CD14-positive monocyte (primary cell): ENCODE results near the gene CALR3. TPM values are rescaled to one million over a fixed set of nuclear protein-coding genes. Genes with fewer than 3 reads are reported as not detected.

ENCODE experiments used
- DNase-seq, 3 donors: peaks; one replicate each; pipeline ENCODE4 v3.0.0-alpha.2; 2011 to 2022
- H2AFZ ChIP-seq: 2 replicates; pipeline ENCODE4 v1.6.0; 2012; ENCODE audit warnings: mild to moderate bottlenecking, low read depth, low read length, inconsistent platforms; ENCODE audit not compliant: insufficient read depth, poor library complexity, severe bottlenecking
- H3K27ac ChIP-seq, 2 donors: 1 replicate in 1 of 2; 2 replicates in 1 of 2; pipeline ENCODE4 v1.5.1; 2012 to 2013; ENCODE audit warnings: low read length in 2 of 2, control low read depth in 1 of 2, inconsistent platforms in 1 of 2, low read depth in 1 of 2, mild to moderate bottlenecking in 1 of 2
- H3K27me3 ChIP-seq, 2 donors: one replicate each; pipeline versions ENCODE4 v1.6.0 to v1.6.1; 2011 to 2013; ENCODE audit warnings: low read length in 2 of 2; ENCODE audit not compliant: control insufficient read depth in 2 of 2, insufficient read depth in 2 of 2
- H3K36me3 ChIP-seq, 2 donors: replicated peaks in 1 of 2; 1 replicate in 1 of 2; 2 replicates in 1 of 2; pipeline versions ENCODE4 v1.5.1 to v1.6.1; 2012 to 2013; ENCODE audit warnings: low read length in 2 of 2, control low read depth in 1 of 2, inconsistent platforms in 1 of 2, mild to moderate bottlenecking in 1 of 2; ENCODE audit not compliant: insufficient read depth in 2 of 2, control insufficient read depth in 1 of 2
- H3K4me1 ChIP-seq, 2 donors: 1 replicate in 1 of 2; 2 replicates in 1 of 2; pipeline versions ENCODE4 v1.5.1 to v1.6.1; 2012 to 2013; ENCODE audit warnings: low read length in 2 of 2, control low read depth in 1 of 2, inconsistent platforms in 1 of 2, mild to moderate bottlenecking in 1 of 2, moderate library complexity in 1 of 2; ENCODE audit not compliant: insufficient read depth in 2 of 2, control insufficient read depth in 1 of 2
- H3K4me2 ChIP-seq: replicated peaks from 2 replicates; pipeline ENCODE3; 2012; ENCODE audit warnings: low read length, moderate library complexity, mild to moderate bottlenecking; ENCODE audit not compliant: poor library complexity, severe bottlenecking; ENCODE audit errors: extremely low read depth
- H3K4me3 ChIP-seq, 3 experiments: fragments of 200-600 bp in 1 of 3; sonication (generic) in 1 of 3; replicated peaks in 1 of 3; 1 replicate in 2 of 3; 2 replicates in 1 of 3; pipeline ENCODE4 v1.5.1; 2011 to 2013; ENCODE audit warnings: low read length in 3 of 3, mild to moderate bottlenecking in 3 of 3, control low read depth in 2 of 3, low read depth in 2 of 3, inconsistent platforms in 1 of 3, moderate library complexity in 1 of 3
- H3K79me2 ChIP-seq: 2 replicates; pipeline ENCODE4 v1.6.0; 2012; ENCODE audit warnings: mild to moderate bottlenecking, control low read depth, inconsistent platforms, low read length, moderate library complexity; ENCODE audit not compliant: insufficient read depth
- H3K9ac ChIP-seq: 2 replicates; pipeline ENCODE4 v1.6.0; 2017; ENCODE audit warnings: low read length, mild to moderate bottlenecking; ENCODE audit not compliant: insufficient read depth, poor library complexity, severe bottlenecking
- H3K9me3 ChIP-seq, 2 donors: replicated peaks in 1 of 2; 1 replicate in 1 of 2; 2 replicates in 1 of 2; pipeline versions ENCODE4 v1.5.1 to v1.6.1; 2012 to 2013; ENCODE audit warnings: low read length in 2 of 2, control low read depth in 1 of 2; ENCODE audit not compliant: control insufficient read depth in 1 of 2, insufficient read depth in 1 of 2
- H4K20me1 ChIP-seq: 2 replicates; pipeline ENCODE4 v1.6.0; 2012; ENCODE audit warnings: mild to moderate bottlenecking, low read length, control low read depth, moderate library complexity; ENCODE audit not compliant: insufficient read depth
- H3K27ac Mint-ChIP-seq, 7 donors: one replicate each; pipeline ENCODE4 v1.8.0; 2020; ENCODE audit warnings: mild to moderate bottlenecking in 7 of 7, mixed read lengths in 7 of 7, moderate library complexity in 6 of 7, inconsistent platforms in 2 of 7
- H3K27me3 Mint-ChIP-seq, 3 donors: one replicate each; pipeline ENCODE4 v1.8.0; 2021 to 2022; ENCODE audit warnings: low read depth in 3 of 3, mild to moderate bottlenecking in 3 of 3, mixed read lengths in 3 of 3, moderate library complexity in 3 of 3, inconsistent platforms in 1 of 3
- H3K36me3 Mint-ChIP-seq, 2 donors: one replicate each; pipeline ENCODE4 v1.8.0; 2020; ENCODE audit warnings: mixed read lengths in 2 of 2, inconsistent platforms in 1 of 2, mild to moderate bottlenecking in 1 of 2
- H3K4me1 Mint-ChIP-seq: one replicate; pipeline ENCODE4 v1.8.0; 2020; ENCODE audit warnings: mild to moderate bottlenecking, mixed read lengths
- H3K4me3 Mint-ChIP-seq, 2 donors: one replicate each; pipeline ENCODE4 v1.8.0; 2020; ENCODE audit warnings: mild to moderate bottlenecking in 2 of 2, mixed read lengths in 2 of 2, moderate library complexity in 1 of 2
- H3K9me3 Mint-ChIP-seq, 7 donors: one replicate each; pipeline ENCODE4 v1.8.0; 2020 to 2022; ENCODE audit warnings: mixed read lengths in 7 of 7, mild to moderate bottlenecking in 6 of 7, moderate library complexity in 6 of 7, inconsistent platforms in 2 of 7
- WGBS: methylation state at CpG from one replicate; pipeline ENCODE4 v1.1.5; 2013; ENCODE audit warnings: missing lambda C conversion rate; ENCODE audit not compliant: insufficient coverage; 5-methylcytosine and 5-hydroxymethylcytosine counted together
- intact Hi-C, 2 donors: fragments of 100-400 bp; cut with micrococcal nuclease; formaldehyde crosslinking; loops; one replicate each; pipeline versions ENCODE4 v1.15.0 to v1.15.1; 2023
- polyA plus RNA-seq, 3 donors: library from polyadenylated mRNA; depleted of rRNA in 1 of 3; unstranded in 2 of 3; stranded (reverse) in 1 of 3; fragments of 300-500 nt in 2 of 3; fragments of >200 nt in 1 of 3; fragmentation: Illumina TruSeq in 2 of 3; gene quantifications; 1 replicate in 2 of 3; 2 replicates in 1 of 3; pipeline ENCODE4 v1.2.3, GENCODE V29; 2012 to 2021
- TF ChIP-seq, protein P1 (sequence below): fragments of 200-600 bp; IDR thresholded peaks from one replicate; pipeline ENCODE4 v1.8.0; 2022; ENCODE audit warnings: antibody characterized with exemption, mild to moderate bottlenecking

The CALR3 gene
- polyA plus RNA-seq, 3 donors, result not detected

GRCh38 chr19:16457954-16458331 lies 38.0 kb downstream of the CALR3 start:
- Histone ChIP-seq H3K9ac (peak overlapping the region; percentile 43), H3K27ac (no peak overlapping the region), H3K4me1 (peaks cover 17 to 22% of the 10 kb centered on the region in 2 donors), H3K27me3 (no peaks in the 10 kb centered on the region), H3K36me3 (peaks cover 4% of the 10 kb centered on the region in 2 donors), H3K4me2 (peak overlapping the region; percentile 8), H3K79me2 (peaks cover 99% of the 10 kb centered on the region), H2AFZ (no peak overlapping the region), H4K20me1 (peaks cover 86% of the 10 kb centered on the region), H3K9me3 (no peaks in the 10 kb centered on the region), H3K4me3 (no peak overlapping the region)
- peak overlapping the region in 2 of 7 donors; percentile 3 to 43 for H3K27ac Mint-ChIP-seq
- no peaks in the 10 kb centered on the region for H3K9me3 Mint-ChIP-seq
- no peak for DNase-seq
- H3K4me1 Mint-ChIP-seq, result peaks cover 54% of the 10 kb centered on the region
- peaks cover 0 to 2% (median 0%) of the 10 kb centered on the region in 3 donors for H3K27me3 Mint-ChIP-seq
- H3K36me3 Mint-ChIP-seq, result peaks cover 7 to 21% of the 10 kb centered on the region in 2 donors
- WGBS, result 30% methylated on average over 8 of the region's 8 CpGs
- peak overlapping the region in 1 of 2 donors; percentile 39 for H3K4me3 Mint-ChIP-seq
- intact Hi-C loops, result no loop called here
- TF ChIP-seq, protein P1, sequence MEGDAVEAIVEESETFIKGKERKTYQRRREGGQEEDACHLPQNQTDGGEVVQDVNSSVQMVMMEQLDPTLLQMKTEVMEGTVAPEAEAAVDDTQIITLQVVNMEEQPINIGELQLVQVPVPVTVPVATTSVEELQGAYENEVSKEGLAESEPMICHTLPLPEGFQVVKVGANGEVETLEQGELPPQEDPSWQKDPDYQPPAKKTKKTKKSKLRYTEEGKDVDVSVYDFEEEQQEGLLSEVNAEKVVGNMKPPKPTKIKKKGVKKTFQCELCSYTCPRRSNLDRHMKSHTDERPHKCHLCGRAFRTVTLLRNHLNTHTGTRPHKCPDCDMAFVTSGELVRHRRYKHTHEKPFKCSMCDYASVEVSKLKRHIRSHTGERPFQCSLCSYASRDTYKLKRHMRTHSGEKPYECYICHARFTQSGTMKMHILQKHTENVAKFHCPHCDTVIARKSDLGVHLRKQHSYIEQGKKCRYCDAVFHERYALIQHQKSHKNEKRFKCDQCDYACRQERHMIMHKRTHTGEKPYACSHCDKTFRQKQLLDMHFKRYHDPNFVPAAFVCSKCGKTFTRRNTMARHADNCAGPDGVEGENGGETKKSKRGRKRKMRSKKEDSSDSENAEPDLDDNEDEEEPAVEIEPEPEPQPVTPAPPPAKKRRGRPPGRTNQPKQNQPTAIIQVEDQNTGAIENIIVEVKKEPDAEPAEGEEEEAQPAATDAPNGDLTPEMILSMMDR, result no peak

- Histone ChIP-seq H4K20me1 (peaks cover 81% of the 10 kb centered on the region), H3K4me3 (no peak overlapping the region), H3K36me3 (peaks cover 0 to 4% of the 10 kb centered on the region in 2 donors), H3K27me3 (no peaks in the 10 kb centered on the region), H2AFZ (no peak overlapping the region), H3K79me2 (peaks cover 99% of the 10 kb centered on the region), H3K9me3 (no peaks in the 10 kb centered on the region), H3K9ac (peak overlapping the region; percentile 43), H3K27ac (no peak overlapping the region), H3K4me2 (peak overlapping the region; percentile 11), H3K4me1 (peaks cover 17 to 19% of the 10 kb centered on the region in 2 donors)
- no peak for DNase-seq
- TF ChIP-seq, protein P1, result no peak
- intact Hi-C loops, result no loop called here
- whole genome bisulfite sequencing, result 0% methylated on average over 5 of the region's 16 CpGs
- peak overlapping the region in 2 of 7 donors; percentile 42 to 73 for H3K27ac Mint-ChIP-seq
- H3K4me3 Mint-ChIP-seq, result peak overlapping the region in 1 of 2 donors; percentile 39
- no peaks in the 10 kb centered on the region for H3K9me3 Mint-ChIP-seq
- peaks cover 7 to 19% of the 10 kb centered on the region in 2 donors for H3K36me3 Mint-ChIP-seq
- H3K4me1 Mint-ChIP-seq, result peaks cover 48% of the 10 kb centered on the region
- H3K27me3 Mint-ChIP-seq, result peaks cover 0 to 2% (median 0%) of the 10 kb centered on the region in 3 donors
These were observed 38.6 kb downstream of the CALR3 start for GRCh38 chr19:16457195-16457953.
